ENCODE measurements around the gene CAB39.
A peak's percentile ranks its signal among the peaks of the same experiment; 100 is the strongest.
"Not testable (repeated sequence)": the region's sequence is repeated elsewhere in the genome, so short reads cannot be mapped to it uniquely, and the experiment has no call there.

Gene CAB39

DNA sequence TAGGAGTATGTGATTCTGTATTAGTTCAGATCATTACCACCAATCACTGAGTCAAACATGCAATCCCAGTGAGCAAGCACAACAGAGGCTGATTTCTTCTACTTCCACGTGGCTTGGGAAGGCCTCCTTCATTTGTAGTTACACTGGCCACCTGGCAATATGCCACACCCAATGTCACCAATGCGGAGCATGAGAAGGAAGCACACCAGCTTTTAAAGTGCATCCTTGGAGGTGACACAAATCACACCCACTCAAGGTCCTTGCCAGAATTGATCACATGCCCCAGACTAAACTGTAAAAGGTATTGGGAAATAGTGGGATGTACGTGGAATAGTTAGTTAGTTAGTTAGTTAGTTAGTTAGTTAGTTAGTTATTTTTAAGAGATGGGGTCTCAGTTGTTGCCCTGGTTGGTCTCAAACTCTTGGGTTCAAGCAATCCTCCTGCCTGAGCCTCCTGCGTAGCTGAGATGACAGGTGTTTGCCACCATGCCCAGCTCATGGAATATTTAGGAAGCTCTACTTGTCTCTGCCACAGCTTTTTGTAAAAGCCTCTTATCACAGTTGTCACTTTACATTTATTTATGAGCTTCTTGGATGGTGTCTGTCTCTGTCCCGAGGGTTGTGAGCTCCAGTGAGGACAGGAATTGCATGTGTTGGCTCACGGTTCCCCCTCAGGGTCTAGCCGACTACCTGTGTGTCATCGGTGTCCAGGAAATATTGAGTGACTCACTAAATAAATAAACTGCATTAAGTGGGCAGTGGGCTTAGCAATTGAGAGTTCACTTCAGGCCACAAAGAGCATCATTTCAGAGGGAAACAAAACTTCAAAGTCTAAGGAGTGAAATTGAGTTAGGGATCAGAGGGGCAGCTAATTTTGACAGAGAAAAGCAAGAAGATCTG, 28.1 kb upstream of the CAB39 start:
- DNase-seq, result no peak

GRCh38 chr2:230685178-230685577, 27.5 kb upstream of the CAB39 start:
- DNase-seq, result no peak

DNA sequence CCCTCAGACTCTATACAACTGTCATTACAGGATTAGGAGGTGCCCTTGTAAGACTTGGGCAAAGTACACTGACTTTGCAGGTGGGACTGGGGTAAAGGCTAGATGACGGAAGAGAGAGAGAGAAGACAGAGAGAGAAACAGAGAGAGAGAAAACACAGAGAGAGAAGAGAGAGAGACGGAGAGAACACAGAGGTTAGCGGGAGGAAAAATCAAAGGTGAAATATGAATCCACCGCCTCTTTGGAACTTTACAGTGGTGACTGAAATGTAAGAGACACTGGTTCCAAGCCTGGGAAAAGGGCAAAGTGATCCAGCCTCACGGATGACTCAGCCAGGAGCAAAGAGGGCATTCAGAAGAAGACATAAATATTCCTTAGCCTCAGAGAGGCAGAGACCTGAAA, 25.1 kb upstream of the CAB39 start:
- no peak for DNase-seq

- DNase-seq, result no peak
Measured at GRCh38 chr2:230688490-230688889, 24.2 kb upstream of the CAB39 start.

DNA sequence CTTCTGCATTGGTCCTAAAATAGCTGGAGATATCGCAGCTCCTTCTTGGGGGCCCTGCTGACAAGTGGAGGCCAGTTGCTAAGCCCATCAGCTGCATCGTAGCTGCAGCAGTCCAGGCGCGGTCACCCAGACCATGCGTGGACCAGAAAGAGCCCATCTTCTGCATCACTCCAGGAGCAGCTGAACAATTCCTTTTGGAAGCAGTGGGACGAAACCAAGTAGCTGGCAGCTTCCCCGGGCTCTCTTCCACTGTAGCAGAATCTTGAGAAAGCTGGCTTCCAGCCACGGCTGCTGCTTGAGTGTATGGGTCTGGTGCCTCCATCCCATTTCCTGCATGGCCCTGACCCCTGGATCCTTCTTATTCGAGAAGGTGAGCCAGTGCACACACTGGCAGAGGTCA, 22.2 kb upstream of the CAB39 start:
- no peak for DNase-seq

GRCh38 chr2:230691005-230691647, 21.5 kb upstream of the CAB39 start:
- DNase-seq, result no peak

DNA sequence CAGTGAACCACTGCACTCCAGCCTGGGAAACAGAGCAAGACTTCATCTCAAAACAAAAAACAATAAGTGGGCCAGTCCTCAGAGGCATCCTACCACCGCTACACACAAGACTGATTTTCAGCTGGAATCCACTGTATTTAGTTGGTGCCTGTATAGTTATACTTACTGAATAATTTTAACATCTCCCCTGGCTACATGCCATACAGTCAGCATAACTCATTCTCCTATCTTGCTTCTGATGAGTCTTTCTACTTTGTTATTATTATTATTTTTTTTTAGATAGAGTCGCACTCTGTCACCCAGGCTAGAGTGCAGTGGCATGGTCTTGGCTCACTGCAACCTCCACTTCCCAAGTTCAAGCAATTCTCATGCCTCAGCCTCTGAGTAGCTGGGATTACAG, 19.9 kb upstream of the CAB39 start:
- DNase-seq, result no peak

GRCh38 chr2:230693411-230693810, 19.2 kb upstream of the CAB39 start:
- DNase-seq, result no peak

GRCh38 chr2:230694241-230694640, 18.4 kb upstream of the CAB39 start:
- DNase-seq, result peak; percentile 46

- no peak for DNase-seq
Measured at GRCh38 chr2:230695551-230695950, 17.1 kb upstream of the CAB39 start.

DNA sequence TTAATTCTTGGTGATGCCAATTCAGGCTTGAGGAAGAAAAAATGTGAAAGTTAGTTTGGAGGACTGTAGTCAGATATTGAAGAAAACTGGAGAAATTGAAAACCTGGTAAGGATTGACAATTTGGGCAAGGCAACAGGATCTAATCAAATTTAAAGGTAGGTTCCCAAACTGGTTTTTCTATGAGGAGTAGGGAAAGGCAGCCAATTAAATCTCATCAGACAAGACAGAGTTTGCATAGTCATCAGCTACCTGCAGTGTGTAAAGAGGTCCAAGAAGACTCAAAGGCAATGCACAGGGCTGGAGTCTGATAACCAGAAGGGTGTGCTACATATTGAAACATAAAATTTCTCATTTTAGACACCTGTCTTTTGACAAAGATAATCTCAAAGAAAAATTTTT, 16.0 kb upstream of the CAB39 start:
- no peak for DNase-seq

GRCh38 chr2:230697676-230698075, 15.0 kb upstream of the CAB39 start:
- DNase-seq, result no peak

GRCh38 chr2:230698753-230699152, 13.9 kb upstream of the CAB39 start:
- not testable (repeated sequence) for DNase-seq

- DNase-seq, result no peak
Measured at GRCh38 chr2:230700447-230700846, 12.2 kb upstream of the CAB39 start.

DNA sequence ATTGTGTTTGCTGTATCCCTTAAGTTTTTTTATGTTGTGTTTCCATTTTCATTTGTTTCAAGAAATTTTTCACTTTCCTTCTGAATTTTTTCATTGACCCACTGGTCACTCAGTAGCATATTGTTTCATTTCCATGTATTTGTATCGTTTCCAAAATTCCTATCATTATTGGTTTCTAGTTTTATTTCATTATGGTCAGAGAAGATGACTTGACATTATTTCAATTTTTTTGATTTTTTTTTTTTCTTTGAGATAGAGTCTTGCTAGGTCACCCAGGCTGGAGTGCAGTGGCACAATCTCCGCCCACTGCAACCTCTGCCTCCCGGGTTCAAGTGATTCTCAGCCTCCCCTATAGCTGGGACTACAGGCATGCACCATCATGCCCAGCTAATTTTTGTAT, 11.3 kb upstream of the CAB39 start:
- DNase-seq, result no peak

- not testable (repeated sequence) for DNase-seq
Measured at GRCh38 chr2:230702457-230702856, 10.2 kb upstream of the CAB39 start.

DNA sequence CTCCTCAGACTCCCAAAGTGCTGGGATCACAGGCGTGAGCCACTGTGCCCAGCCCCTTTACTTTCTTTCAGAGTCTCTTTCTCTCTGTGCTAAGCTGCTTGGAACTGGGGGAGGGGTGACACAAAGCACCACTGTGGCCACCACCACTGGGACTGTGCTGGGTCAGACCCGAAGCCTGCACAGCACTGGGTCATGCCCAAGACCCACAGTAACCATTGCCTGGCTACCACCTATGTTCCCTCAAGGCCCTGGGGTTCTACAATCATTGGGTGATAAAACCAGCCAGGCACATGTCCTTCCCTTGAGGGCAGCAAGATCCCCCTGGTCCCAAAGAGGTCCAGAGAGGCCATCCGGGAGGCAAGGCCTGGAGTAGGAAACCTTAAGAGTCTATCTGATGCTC, 9.1 kb upstream of the CAB39 start:
- no peak for DNase-seq

- DNase-seq, result no peak
Measured at GRCh38 chr2:230706053-230706521, 6.6 kb upstream of the CAB39 start.

DNA sequence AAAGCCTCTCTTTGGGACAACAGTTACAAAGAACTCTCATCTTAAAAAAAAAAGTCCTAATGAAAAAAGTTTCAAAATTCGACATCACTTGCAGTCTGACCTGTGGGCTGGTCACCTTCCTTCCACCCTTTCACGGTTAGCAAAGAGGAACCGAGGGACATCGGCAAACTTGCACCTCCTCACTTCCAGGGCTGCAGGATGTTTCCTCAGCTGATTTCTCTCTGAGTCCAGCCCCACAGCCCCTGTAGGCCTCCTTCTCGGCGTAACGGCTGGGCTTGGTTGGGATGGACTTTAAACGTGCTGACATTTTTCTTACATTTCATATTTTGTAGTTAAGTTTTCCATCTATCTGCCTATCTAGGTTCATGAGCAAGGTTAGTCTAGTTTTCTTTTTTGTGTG, 5.7 kb upstream of the CAB39 start:
- no peak for DNase-seq

DNA sequence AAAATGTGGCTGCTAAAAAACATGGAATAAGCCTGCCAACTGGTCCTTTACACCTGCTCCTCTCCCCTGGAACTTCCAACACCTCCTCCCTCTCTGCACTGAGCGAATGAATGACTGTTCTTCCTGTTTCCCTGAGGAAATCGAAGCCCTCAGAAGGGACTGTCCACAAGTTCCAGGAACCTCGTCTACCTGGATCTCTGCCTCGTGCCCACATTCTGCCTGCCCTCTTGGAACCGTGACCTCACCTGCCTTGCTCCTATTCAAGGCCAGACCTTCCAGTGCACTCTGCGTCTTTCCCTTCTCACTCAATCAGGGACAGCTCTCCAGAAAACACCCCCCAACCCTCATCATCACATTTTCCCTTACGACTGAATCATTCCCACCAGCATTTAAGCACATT, 4.4 kb upstream of the CAB39 start:
- no peak for DNase-seq

DNA sequence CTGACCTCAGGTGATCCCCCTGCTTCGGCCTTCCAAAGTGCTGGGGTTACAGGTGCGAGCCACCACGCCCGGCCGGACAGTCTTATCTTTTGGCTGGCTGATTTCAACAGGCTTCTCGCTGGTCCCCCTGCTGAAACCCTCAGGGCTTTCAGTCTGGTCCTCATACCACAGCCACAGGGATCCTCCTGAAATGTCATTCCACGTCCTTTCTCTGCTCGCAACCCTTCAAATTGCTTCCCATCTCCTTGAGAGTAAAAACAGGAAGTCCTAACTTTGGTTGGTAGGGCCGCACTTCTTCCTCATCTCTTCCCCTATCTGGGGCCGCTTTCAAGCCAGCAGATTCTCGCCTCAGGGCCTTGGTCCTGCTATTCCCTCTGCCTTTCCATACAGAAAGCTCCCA, 1.4 kb upstream of the CAB39 start:
- no peak for DNase-seq

- peak; percentile 53 for DNase-seq
Measured at GRCh38 chr2:230713331-230714135, 891 bp downstream of the CAB39 start.

DNA sequence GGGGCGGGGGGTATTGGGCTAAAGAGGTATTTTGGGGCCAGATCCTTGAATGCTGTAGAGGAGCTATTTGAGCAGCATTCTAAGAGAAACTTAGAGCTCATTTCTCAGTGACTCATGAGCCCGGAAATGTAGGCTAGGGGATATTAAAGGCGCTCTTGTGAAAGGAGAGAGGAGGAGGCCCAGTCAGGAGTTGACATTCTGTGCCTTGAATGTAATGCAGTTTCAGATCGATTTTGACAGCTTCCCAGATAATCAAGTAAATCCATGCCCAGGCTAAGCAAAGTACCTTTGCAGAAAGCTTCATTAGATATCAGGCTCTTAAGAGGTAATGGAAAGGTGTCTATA, 1.5 kb downstream of the CAB39 start:
- DNase-seq, result peak; percentile 77

GRCh38 chr2:230715201-230715600, 2.6 kb downstream of the CAB39 start:
- DNase-seq, result peak; percentile 38

Data from activated CD4-positive, alpha-beta T cell treated with anti-CD3 and anti-CD28 coated beads, Interleukin-10, Interleukin-2, amounts not matched to agents 100 ng/mL and 50 ng/mL, durations not matched to agents 16 hours and 8 hours (primary cell).